UCSD-AML1 (cell line): ENCODE results near the gene HSPBAP1.

Experiments used
- DNase-seq: peaks from one replicate; lab custom pipeline; 2025; ENCODE audit not compliant: unreplicated experiment; lab: John Stamatoyannopoulos, UW

The HSPBAP1 gene

GRCh38 chr3:122793568-122794416 lies at the start of gene HSPBAP1:
TSS of gene HSPBAP1 (minus strand) at chr3:122793831. CDS start at chr3:122793680, 151 bp downstream.
- DNase-seq: no peak

GRCh38 chr3:122835590-122835989 lies 42.0 kb upstream of the HSPBAP1 start:
- DNase-seq: no peak

- DNase-seq: no peak
Measured at GRCh38 chr3:122828281-122828680, 34.6 kb upstream of the HSPBAP1 start.

- DNase-seq: no peak
Measured at GRCh38 chr3:122826278-122826677, 32.6 kb upstream of the HSPBAP1 start.

GRCh38 chr3:122825460-122825859 lies 31.8 kb upstream of the HSPBAP1 start:
- no peak for DNase-seq

- DNase-seq: no peak
Measured at GRCh38 chr3:122824465-122825381, 31.1 kb upstream of the HSPBAP1 start.

- DNase-seq: no peak
Measured at GRCh38 chr3:122816587-122816986, 23.0 kb upstream of the HSPBAP1 start.

- DNase-seq: no peak
Measured at GRCh38 chr3:122810734-122811133, 17.1 kb upstream of the HSPBAP1 start.

GRCh38 chr3:122803977-122804376 lies 10.3 kb upstream of the HSPBAP1 start:
- DNase-seq: no peak

GRCh38 chr3:122802323-122802722 lies 8.7 kb upstream of the HSPBAP1 start:
- DNase-seq: no peak

GRCh38 chr3:122800706-122801237 lies 7.1 kb upstream of the HSPBAP1 start:
- DNase-seq: no peak

GRCh38 chr3:122800031-122800430 lies 6.4 kb upstream of the HSPBAP1 start:
- no peak for DNase-seq

GRCh38 chr3:122799322-122799721 lies 5.7 kb upstream of the HSPBAP1 start:
- no peak for DNase-seq

GRCh38 chr3:122797291-122797690 lies 3.7 kb upstream of the HSPBAP1 start:
- DNase-seq: no peak

- no peak for DNase-seq
Measured at GRCh38 chr3:122795674-122796195, 2.1 kb upstream of the HSPBAP1 start.

GRCh38 chr3:122794779-122795673 lies 1.4 kb upstream of the HSPBAP1 start, which contains the start of gene SLC49A4:
TSS of gene SLC49A4 (plus strand) at chr3:122795069. CDS start at chr3:122795193, 124 bp downstream.
- DNase-seq: no peak

GRCh38 chr3:122794483-122794778 lies 800 bp upstream of the HSPBAP1 start:
- no peak for DNase-seq

- no peak for DNase-seq
Measured at GRCh38 chr3:122789585-122790273, 3.9 kb downstream of the HSPBAP1 start.

- no peak for DNase-seq
Measured at GRCh38 chr3:122787872-122788271, 5.8 kb downstream of the HSPBAP1 start.

GRCh38 chr3:122786066-122786465 lies 7.6 kb downstream of the HSPBAP1 start:
- no peak for DNase-seq
